HPDE6-E6E7 (cell line): Measurements from ENCODE around the gene AARS1.
"Not testable (repeated sequence)": the region's sequence is repeated elsewhere in the genome, so short reads cannot be mapped to it uniquely, and the experiment has no call there.

Source experiments
- DNase-seq: peaks from one replicate; pipeline ENCODE4 v3.0.0; 2011; ENCODE audit warnings: missing footprints; ENCODE audit errors: extremely low spot score

The AARS1 gene

GRCh38 chr16:70224645-70225044 lies 64.7 kb downstream of the AARS1 start:
- DNase-seq = not testable (repeated sequence)

GRCh38 chr16:70223971-70224513 lies 65.3 kb downstream of the AARS1 start:
- not testable (repeated sequence) for DNase-seq

GRCh38 chr16:70223216-70223615 lies 66.1 kb downstream of the AARS1 start:
- DNase-seq = not testable (repeated sequence)

DNA sequence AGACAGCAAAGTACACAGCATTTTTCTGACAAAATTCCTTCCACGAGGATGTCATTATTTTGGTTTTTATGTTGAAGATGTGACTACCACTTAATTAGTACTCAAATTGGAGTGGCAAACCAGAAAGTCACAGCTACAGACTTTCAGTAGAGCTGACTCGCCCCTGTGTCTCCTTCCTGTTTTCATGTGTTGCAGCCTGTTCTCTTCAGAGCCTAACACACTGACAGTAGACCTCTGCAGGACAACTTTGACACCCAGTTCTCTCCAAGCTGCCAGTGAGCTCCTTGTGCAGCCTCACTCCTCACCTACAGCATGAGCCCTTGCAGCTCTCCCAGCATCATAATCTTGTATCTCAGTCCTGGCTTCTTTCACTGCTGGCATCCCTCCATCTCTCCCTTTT lies 66.7 kb downstream of the AARS1 start:
- not testable (repeated sequence) for DNase-seq

DNA sequence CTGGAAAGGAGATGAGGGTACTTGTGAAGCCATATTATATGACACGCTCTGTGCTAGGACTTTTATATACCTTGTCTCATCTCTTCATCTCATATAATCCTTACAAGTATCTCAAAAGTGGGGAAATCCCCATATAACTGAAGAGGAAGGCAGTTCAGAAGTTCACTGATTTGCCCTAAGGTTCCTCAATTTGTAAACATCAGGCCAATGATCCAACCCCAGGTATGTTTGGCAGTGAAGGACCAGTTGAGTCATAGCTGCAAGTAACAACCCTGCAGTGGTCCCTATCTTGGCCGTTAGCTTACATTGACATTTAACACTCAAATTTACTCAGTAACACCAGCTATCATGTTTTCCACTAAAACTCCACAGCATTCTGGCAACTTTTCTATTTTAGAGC lies 70.7 kb downstream of the AARS1 start:
- DNase-seq = not testable (repeated sequence)

DNA sequence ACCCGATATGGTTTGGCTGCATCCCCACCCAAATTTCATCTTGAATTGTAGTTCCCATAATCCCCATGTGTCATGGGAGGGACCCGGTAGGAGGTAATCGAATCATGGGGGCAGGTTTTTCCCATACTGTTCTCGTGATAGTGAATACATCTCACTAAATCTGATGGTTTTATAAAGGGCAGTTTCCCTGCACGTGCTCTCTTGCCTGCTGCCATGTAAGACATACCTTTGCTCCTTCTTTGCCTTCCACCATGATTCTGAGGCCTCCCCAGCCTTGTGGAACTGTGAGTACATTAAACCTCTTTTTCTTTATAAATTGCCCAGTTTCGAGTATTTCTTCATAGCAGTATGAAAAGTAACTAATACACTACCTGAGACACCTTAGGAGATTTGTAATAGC lies 82.9 kb downstream of the AARS1 start:
- not testable (repeated sequence) for DNase-seq

GRCh38 chr16:70204668-70205405 lies 84.5 kb downstream of the AARS1 start:
- DNase-seq = not testable (repeated sequence)

- not testable (repeated sequence) for DNase-seq
These were observed 85.3 kb downstream of the AARS1 start for GRCh38 chr16:70204010-70204409.

- not testable (repeated sequence) for DNase-seq
These were observed 85.8 kb downstream of the AARS1 start for GRCh38 chr16:70203508-70203907.
